CD4-positive, alpha-beta T cell treated with Interleukin-1 beta for 1 hour (primary cell): Measurements from ENCODE around the gene PLEKHG5.
"Not testable (repeated sequence)": the region's sequence is repeated elsewhere in the genome, so short reads cannot be mapped to it uniquely, and the experiment has no call there.

Source experiments
- DNase-seq, 2 donors: peaks; one replicate each; pipeline ENCODE4 v3.0.0-alpha.2; 2020 to 2022

Gene PLEKHG5

GRCh38 chr1:6495540-6496364, 4.3 kb upstream of the PLEKHG5 start:
- no peak for DNase-seq

- no peak for DNase-seq
Measured at GRCh38 chr1:6495041-6495441, 3.6 kb upstream of the PLEKHG5 start.

GRCh38 chr1:6494627-6495026, 3.2 kb upstream of the PLEKHG5 start:
- no peak for DNase-seq

DNA sequence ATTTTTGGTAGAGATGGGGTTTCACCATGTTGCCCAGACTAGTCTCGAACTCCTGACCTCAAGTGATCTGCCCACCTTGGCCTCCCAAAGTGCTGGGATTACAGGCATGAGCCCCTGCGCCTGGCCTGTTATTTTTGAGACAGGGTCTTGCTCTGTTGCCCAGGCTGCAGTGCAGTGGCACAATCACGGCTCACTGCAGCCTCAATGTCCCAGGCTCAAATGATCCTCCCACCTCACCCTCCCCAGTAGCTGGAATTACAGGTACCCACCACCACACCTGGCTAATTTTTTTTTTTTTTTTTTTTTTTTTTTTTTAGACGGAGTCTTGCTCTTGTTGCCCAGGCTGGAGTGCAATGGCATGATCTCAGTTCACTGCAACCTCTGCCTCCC, 2.4 kb upstream of the PLEKHG5 start:
- not testable (repeated sequence) for DNase-seq

DNA sequence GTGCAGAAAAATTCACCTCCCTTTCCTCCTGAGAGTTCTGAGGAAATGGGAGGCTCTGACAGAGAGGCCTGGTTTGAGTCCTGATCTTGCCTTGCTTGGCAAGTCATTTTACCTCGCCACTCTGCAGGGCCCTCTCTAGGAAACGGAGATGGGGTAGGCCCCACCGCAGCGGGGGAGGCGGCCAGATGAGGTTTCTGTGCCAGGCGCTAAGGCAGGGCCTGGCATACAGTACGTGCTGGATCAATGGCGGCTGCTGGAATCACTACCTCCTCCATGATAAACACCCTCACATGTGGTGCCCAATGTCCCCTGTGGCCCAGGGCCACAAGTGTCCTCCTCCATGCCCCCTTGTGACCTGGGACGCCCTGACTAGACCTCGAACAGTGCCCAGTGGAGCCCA, 499 bp upstream of the PLEKHG5 start:
- DNase-seq: no peak

DNA sequence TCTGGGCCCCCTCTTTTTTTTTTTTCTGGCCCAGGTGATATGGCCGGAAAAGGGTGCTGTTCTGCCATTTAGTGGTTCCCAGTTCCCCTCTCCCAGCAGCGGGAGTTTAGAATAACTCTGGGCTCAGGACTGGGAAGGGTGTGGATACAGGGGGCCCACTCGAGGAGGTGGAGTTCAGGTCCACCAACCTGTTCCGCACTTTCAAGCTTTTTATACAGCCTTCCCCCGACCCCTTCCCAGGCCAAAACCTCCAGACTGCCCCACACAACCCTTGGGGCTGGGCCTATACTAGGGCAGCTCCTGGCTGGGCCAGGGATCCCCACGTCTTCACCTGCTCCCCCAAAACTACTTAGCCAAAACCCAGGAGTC, 402 bp downstream of the PLEKHG5 start:
- no peak for DNase-seq

DNA sequence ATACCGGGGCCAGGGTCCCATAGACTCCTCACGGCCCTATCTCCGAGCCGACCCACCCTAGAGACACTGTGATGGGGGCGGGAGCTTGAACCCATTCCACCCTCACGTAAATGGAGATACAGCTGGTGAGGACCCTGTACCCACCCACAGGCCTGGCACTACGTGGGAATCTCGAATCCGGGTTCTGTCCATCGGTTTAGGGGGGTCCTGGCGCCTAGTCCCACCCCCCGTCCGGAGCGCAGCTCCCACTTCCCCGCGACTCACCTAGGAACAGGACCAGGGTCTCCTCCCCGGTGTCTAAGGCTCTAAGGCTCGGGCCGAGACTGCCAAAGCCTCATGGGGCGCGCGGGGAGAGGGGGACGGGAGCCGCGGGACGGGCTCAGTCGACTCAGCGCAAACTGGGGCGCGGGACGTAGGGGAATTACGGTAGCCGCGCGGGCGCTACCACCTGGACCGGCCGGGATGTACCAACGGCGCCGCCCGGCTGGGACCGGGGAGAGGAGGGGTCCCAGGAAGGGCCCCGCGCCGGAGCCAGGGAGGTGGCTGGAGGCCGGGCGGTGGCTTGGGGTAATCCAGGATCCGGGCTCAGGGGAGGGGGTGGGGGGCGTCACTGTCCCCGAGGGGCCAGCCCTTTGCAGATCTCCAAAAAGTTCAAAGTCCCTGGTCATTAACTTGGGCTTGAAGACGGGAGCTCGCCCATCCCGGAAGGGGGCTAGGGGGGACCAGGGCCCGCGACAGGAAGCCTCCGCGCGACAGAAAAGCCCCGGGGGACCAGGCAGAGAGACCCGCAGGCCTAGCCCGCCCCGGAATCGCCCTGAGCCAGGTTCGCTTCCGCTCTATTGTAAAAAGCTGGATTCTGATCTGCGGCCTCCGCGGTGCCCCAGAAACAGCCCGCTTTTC, 1.0 kb downstream of the PLEKHG5 start:
- peak; percentile 42 to 52 for DNase-seq

DNA sequence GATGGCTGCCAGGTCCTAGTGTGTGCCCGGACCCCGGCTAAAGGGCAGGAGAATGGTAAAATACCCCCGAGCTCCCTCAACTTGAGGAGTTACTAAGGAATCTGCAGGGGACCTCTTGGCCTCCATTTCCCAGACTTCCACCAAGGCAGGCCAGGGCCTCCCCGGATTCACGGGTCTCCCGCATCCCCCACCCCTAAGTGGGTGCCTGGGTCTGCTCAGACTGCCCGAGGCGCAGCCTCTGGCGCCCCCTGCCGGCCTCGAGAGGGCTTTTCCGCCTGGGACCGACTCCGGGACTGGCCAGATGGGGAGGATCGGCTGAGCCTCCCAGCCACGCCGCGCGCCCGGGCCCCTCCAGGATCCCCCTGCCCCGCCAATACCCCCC, 1.7 kb downstream of the PLEKHG5 start:
- peak; percentile 80 for DNase-seq

GRCh38 chr1:6489383-6489765, 2.1 kb downstream of the PLEKHG5 start:
- DNase-seq: no peak

GRCh38 chr1:6488602-6489382, 2.7 kb downstream of the PLEKHG5 start:
- DNase-seq: no peak

DNA sequence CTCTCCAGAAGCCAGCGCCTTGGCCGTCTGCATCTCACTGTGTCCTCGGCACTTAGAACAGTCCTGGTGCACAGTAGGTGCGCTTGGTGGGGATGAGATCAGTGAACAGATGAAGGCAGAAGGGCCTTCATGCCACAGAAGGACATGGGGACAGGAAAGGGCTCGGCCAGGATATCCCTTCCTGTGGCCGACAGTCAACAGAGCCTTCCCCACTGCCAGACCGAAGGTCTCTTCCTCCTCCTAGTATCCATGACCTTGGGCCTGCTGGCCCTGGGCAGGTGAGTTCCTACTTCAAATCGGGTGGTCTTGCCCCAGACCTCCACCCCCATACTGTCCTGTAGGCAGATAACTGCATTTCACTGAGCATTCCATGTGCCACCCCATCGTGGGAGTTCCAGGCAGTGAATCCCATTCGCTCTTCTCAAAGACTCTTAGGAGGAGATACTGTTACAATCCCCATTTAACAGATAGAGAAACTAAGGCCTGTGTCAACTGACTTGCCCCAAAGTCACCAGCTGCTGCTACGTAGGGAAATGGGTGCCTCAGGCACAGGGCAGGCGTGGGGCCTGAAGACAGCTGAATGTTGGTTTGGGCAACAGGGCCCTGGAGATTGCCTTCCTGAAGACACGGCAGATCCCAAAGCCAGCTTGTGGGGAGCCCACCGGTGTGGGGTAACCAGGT, 3.5 kb downstream of the PLEKHG5 start:
- DNase-seq: no peak

DNA sequence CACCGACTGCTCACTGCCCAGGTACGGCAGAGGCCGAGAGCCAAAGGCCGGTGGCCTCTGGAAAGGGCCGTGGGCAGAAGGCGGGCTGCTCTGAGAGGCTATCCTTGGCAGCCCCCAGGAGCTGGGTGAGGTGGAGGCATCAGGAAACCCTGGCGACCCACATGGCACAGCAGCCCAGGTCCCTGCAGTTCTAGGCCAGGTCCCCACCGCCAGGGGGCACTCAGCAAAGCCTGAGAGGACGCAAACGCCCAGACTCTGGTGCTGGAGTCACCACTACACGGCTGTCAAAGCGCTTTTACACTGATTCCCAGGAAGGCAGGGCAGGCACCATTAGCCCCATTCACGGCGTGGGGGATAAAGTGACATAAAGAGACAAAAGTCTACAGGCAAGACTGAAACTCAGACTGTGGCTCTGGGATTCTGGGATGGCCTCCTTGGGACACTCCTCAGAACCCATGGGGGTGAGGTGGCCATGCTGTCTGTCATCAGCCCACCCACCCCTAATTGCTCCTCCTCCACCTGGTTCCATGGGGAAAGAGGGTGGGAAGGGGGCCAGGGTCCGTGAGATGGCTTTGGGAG, 4.9 kb downstream of the PLEKHG5 start:
- DNase-seq: peak; percentile 82 to 83

- DNase-seq: no peak
Measured at GRCh38 chr1:6485168-6486101, 6.0 kb downstream of the PLEKHG5 start.

GRCh38 chr1:6484826-6485167, 6.7 kb downstream of the PLEKHG5 start:
- DNase-seq: no peak

DNA sequence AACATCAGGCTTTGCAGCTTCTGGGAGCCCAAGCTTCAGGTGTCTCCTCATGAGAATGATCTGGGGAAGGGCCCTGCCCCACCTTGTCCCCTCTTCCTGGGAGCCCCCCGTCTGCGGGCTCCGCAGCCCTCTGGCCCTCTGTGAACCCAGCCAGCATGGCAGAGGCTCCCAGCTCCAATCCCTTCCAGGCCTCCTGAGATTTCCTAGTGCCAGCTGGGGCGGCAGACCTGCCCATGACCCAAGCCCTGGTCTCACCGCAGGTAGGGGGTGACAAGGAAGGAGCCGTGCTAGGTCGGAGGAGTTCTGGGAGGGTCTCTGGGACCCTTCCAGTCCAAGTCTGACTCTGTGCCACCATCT, 7.7 kb downstream of the PLEKHG5 start:
- no peak for DNase-seq

GRCh38 chr1:6483017-6483760, 8.3 kb downstream of the PLEKHG5 start:
- no peak for DNase-seq

GRCh38 chr1:6481820-6482219, 9.6 kb downstream of the PLEKHG5 start:
- no peak for DNase-seq

DNA sequence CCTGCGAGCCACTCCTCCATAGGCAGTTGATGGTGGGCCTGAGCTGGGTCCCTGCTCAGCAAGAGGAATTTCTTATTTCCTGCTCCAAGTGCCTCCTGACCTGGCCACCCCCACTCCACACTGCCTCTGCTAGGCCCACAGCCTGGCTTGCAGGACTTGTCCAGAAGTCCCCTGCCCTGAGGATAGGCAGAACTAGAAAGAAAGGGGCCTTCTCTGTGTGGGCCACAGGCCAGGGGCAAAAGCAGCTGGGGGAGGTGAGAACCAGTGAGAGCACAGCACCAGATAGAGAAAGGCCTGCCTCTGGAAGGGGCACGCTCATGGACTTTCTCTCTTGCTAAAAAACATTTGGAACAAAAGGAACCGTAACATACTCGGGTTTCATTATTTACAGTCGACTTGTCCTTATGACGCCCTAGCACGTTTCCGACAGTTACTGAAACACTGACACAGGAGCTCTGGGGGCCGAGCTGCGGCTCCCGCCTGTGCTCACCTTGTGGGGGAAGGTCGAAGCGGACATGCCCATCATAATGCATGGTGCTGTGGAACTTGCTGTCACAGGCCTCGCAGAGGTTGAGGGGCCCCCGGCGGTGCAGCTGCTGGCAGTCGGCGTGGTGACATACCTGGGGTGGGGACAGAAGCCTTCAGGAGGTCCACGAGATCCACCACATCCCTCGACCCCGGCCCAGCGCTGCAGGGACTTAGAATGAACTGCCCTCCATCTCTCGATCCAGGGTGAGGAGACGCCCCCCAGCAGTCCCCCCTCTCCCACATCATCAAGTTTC, 14.2 kb downstream of the PLEKHG5 start:
- DNase-seq: no peak

- no peak for DNase-seq
Measured at GRCh38 chr1:6476483-6476882, 15.0 kb downstream of the PLEKHG5 start.
